Frontal cortex (tissue), 4 donors: ENCODE results near the gene MFAP5. TPM values are rescaled to one million over a fixed set of nuclear protein-coding genes. Genes with fewer than 3 reads are reported as not detected.

Experiments
- DNase-seq, 2 donors: peaks; one replicate each; pipeline ENCODE4 v3.0.0; 2012; ENCODE audit warnings: low spot score in 2 of 2
- FAIRE-seq: peaks from 2 replicates; lab custom pipeline; 2012; peaks lifted over from hg19 to GRCh38; lab: Jason Lieb, UNC
- total RNA-seq: library from RNA; depleted of rRNA; stranded (reverse); fragments of >200 nt; gene quantifications from one replicate; pipeline ENCODE4 v1.2.3, GENCODE V29; 2014
- donor health status: control.
- donor health status: control.
- donor health status: control.

The MFAP5 gene
- total RNA-seq, result 0.41 TPM

GRCh38 chr12:8662593-8662992 is at the start of gene MFAP5:
MFAP5 (minus strand) TSS chr12:8662826; CDS start chr12:8662104, 722 bp downstream.
- no peak for FAIRE-seq
- no peak for DNase-seq

- no peak for DNase-seq
- no peak for FAIRE-seq
Measured at GRCh38 chr12:8709124-8709830, 46.7 kb upstream of the MFAP5 start.

DNA sequence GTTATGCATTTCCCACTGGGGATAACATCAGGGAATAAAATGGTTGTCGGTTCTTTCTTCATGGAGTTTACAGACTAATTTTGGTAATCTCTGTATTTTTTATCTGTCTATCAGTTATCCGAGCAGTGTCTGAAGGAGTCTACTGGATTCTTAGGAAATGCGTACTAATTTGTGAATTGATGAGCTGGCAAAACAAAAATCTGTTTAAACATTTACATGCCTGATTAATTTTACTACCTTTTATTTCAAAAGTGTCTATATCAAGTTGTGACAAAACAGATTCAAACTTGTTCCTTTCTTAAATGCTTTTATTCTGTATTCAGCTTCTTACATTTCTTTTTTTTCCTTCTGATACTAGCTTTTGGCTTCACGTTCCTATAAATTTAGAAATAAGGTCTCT is 39.5 kb upstream of the MFAP5 start:
- FAIRE-seq, result no peak
- no peak for DNase-seq

DNA sequence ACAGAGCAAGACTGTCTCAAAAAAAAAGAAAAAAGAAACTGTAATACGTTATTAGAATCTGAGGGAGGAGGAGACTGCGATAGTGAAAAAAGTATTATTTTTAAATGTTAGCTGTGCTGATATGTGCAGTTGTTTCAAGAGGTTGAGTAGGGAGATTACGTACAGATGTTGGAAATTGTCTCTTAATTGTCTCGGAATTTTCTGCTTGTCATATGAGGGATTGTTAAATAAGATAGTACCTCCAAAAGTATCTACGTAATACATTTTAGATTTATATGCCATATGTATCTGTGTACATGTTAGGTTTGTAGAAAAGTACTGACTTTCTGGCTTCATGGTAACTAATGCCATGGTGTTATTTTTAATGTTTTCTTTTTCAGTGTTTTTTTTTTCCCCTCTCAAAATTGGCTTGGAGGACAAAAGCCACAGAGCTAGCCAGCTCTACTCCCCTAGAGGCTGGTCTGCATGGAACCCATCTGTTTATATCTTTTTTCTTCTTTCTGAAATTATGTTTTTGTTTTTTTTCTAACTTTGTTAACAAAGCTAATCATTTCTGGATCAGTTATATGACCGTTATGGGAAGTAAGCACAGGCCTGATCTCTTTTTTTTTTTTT is 38.5 kb upstream of the MFAP5 start:
- no peak for FAIRE-seq
- no peak for DNase-seq

DNA sequence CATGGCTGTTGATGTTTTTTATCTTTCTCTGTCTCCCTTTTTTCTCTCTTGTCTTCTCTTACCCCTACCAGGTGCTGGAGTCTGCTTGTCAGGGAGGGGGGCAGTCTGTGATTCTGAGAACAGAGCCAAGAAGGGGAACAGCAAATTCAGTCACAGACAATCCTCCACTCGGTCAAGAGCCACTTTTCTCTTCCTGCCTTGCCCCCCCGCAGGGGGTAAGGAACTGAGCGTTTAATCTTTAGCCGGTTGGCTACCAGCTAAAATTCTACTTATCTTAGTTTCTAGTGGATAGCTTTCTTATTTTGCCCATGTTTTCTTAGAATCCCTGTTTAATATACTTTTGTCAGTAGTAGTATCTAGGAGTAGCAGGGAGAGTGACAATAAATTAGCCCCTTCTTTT is 37.1 kb upstream of the MFAP5 start:
- FAIRE-seq (no peak), DNase-seq (no peak)

DNA sequence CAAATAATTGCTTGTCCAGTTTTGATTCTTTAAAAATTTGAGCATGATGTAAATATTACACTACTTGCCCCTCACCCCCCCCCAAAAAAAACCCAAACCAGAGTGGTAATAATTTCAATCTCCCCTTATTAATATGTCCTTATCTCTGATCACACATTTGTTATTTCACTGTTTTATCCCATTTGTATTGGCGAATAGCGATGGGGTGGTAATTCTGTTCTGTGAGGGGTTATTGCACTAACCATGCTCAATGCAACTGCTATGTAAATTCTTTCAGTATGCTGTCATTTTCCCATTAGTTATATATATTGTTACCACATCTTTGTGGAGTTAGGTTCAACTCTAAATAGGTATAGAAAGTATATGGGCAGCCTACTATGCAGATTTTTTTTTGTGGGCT is 36.3 kb upstream of the MFAP5 start:
- no peak for FAIRE-seq
- DNase-seq, result no peak

GRCh38 chr12:8698132-8698851 is 35.7 kb upstream of the MFAP5 start:
- FAIRE-seq, result no peak

DNA sequence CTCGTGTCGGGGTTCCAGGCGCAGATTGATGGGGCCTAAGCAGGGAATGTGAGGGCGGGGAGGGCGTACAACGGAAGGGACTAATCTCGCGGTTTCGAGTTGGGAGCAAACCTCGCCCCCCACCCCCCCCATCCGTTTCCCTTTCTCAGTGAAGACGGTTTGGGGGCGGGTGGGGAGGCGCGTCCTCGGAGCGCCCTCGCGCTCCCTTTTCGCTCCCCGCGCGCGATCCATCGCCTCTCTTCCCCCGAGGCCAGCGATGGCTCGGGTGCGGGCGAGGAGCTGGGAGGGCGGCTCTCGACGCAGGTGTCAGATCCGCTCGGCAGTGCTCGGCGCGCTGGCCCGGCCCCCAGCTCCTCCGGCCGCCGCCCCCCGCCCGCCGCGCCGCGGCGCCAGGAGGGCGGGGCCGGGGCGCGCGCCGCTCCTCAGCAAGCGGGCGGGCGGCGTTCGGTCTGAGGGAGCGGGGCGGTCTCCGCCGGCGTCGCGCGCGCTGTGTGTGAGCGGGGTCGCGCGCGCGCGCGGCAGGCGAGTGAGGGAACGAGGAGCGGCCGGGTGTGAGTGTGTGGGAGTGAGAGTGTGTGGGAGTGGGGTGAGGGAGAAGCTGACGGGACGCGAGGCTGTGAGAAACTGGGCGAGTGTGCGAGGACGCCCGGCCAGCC is 35.0 kb upstream of the MFAP5 start, which contains the start of gene RIMKLB:
TSS of gene RIMKLB (plus strand) at position 516 of the 656 bp plus-strand sequence. CDS start 15,876 bp downstream, outside the sequence.
- DNase-seq, result peak; percentile 79 to 84
- no peak for FAIRE-seq

More at GRCh38 chr12:8698132-8698851, 35.7 kb upstream of the MFAP5 start:
- DNase-seq, result peak in 1 of 2 donors; percentile 49

DNA sequence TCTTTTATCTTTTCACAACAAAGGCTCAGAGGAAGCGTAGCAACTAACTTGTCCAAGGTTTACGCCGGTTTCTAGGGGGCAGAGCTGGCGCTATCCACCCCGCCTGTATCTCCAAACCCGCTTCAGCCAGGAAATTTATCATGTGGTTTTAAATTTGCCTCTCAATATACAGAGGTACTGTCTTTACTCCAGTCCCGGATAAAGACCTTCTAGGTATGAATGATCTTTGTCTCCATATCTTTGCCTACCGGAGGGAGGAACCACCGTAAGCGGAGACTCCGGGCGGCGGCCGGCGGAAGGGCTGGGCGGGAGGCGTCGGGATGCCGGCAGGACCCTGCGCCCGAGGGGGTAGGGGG is 34.5 kb upstream of the MFAP5 start:
- FAIRE-seq, result no peak

DNA sequence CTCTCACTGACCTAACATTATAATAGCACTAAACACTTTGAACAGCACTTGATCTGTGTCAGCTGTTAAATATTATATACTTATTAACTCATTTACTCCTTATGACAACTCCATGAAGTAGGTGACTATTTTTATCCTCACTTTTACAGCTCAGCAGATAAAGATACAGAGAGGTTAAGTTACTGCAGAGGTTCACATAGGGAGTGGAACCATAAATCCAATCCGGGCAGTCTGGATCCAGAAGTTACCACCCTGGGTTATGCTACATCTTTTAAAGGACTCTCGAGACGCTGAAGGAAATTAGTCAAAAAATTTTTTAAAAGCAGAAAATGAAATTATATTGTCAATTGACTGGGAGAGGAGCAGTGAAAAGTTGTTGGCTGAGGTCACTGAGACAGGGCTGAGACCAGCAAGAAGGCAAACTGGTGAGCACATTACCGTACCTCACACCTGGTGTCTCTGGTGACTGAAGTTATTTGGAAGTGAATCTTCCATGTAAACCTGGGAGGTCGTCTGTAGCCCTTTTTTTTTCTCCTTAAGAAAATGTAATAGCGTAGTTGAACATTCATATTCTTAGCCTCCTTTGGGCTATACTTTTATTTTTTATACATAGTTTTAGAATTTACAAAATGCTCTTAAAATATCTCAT is 33.9 kb upstream of the MFAP5 start:
- FAIRE-seq (no peak), DNase-seq (no peak)

More for the DNA sequence above, 34.5 kb upstream of the MFAP5 start:
- DNase-seq, result peak; percentile 32 to 40

DNA sequence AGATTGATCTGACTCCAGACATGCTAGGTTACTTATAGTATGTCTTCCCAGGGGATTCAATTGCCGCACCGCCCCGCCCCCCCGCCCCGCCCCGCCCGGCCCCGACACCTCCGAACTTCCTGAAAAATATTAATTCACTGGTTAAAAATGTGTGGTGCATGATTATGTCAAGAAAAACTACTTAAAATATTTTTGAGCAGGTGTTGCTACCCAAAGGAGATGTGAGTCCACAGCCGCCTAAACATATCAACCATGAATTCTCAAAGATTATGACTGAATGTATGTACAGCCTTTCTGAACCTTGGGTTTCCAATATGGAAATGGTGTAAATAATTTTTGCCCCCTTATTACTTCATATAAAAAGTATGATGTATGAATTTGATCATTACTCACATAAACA is 32.5 kb upstream of the MFAP5 start:
- DNase-seq (no peak), FAIRE-seq (no peak)

DNA sequence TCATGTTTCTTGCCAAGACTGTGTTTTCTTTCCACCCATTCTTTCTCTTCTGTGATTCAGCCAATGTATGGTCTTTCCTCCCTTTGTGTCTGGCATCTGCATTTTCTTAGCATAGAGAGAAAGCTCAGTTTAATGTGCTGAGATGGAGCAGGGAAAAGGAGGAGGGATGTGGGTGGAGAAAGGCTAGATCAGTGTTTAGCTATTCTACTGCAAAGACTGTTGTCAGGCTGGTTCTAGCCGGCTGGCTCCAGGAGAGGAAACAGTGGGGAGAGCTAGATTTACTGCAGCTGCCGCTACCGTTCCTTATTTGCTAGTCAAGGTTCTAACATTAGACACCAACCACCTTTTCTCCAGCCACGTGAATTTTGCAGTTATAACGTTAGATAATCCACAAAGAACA is 29.9 kb upstream of the MFAP5 start:
- peak; percentile 56 to 67 for DNase-seq
- no peak for FAIRE-seq

- no peak for DNase-seq
- FAIRE-seq, result no peak
Measured at GRCh38 chr12:8689681-8690080, 27.1 kb upstream of the MFAP5 start.

DNA sequence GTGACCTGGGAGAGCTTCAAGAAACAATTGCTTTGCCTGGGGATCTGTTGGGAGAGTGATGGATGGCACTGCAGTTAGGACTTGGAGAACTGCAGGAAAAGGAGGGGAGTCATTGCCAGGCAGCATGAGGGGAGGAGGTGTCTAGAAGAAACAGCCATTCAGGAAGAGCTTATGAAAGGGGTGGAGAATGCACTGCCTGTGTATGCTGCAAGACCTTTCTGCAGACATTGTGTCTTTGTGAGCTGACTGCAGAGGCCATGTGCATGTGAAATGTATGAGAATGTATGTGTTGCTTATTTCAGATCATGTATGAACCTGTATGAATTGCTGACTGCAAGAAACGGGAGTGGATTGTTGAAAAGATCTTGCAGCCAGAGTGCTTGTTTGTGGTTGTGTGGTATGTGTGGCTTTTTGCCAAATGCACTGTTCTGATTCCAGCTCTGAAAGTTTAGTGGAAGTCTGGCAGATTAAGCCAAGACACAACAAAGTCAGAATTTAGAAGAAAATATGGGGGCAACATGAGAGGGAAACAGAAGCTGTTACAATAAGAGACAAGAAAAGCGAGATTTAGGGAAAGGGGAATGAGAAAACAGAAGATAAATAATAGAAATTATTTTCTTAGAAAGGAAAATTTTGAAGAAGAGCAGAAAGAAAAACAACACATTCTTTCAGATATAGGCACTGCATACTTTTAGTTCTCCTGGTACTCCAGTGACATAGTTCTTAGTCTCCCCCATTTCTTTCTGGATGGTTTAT is 25.4 kb upstream of the MFAP5 start:
- DNase-seq (peak in 1 of 2 donors; percentile 42), FAIRE-seq (no peak)

- no peak for FAIRE-seq
- DNase-seq, result no peak
Measured at GRCh38 chr12:8685051-8685450, 22.4 kb upstream of the MFAP5 start.

- no peak for FAIRE-seq
- no peak for DNase-seq
Measured at GRCh38 chr12:8681129-8681884, 18.7 kb upstream of the MFAP5 start.

GRCh38 chr12:8680533-8680932 is 17.9 kb upstream of the MFAP5 start:
- FAIRE-seq, result no peak
- no peak for DNase-seq

DNA sequence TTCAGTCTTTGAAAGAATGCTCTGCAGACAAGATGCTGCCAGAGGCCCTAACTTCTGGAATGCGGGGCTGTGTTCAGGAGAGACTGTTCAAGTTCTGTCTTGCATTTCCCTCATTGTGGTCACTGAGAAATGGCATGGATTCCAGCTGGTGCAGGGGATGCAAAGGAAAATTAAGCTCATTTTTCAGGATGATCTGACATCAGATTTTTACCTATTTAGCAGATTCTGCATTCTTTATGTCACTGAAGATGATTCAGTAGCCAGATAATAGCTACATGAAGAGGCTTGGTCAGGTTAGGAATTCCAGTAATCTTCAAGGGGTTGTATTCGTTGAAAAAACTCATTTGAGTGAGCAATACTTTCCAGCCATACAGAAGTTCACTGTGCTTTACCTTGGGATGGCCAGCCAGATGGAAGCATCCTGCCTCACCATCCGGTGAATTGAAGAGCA is 16.1 kb upstream of the MFAP5 start:
- DNase-seq (no peak), FAIRE-seq (no peak)
